ENCODE measurements around the gene ANXA7. TPM values are rescaled to one million over a fixed set of nuclear protein-coding genes. Genes with fewer than 3 reads are reported as not detected.

Gene ANXA7
- total RNA-seq = 100 to 1,000 TPM in 2 of 4 donors, 10 to 100 TPM in 2; 73.7 to 104 (median 98.8) TPM

DNA sequence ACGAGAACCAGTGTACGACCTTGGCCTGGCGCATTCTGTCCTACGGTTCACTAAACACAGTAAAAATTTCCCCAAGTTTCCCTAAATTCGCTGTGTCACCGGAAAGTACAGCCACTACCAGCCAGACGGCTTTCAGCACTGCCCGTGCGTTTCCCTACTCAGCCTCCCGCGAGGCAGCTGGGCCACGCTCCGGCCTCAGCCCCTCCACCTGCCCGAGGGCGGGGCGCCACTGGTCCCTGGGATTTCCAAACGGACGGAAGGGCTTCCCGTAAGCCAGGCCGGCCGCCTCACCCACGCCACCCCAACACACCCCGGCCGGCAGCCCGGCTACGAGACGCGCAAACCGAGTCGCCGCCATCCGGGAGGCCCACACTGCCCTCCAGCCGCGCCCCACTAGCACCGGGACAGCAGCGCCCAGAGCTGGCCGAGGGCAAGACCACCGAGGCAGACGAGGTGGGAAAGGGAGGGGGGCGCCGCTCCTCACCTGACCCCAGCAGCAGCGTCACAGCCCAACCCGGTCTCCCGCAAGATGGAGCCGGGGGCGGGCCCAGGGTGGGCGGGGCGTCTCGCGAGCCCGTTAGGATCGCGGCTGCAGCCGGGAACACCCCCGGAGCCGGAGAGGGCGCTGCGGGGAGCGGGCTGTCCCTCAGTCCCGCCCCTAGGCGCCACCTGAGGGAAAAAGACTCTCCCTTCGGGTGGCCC, at the start of gene ANXA7:
Gene ANXA7, minus strand, starts transcription at position 531 of the 702 bp plus-strand sequence. CDS start 13,202 bp downstream, outside the sequence.
- DNase-seq (ENCODE audit: low spot score in 2 of 2) = peak; percentile 90 to 98
- WGBS, 2 donors = 0 to 1% methylated on average over 23 to 59 of the region's 62 CpGs
- TF ChIP-seq POLR2A (IDR thresholded peaks at IDR 0.05) = peak in 1 of 2 donors; percentile 27
- TF ChIP-seq, protein P1, sequence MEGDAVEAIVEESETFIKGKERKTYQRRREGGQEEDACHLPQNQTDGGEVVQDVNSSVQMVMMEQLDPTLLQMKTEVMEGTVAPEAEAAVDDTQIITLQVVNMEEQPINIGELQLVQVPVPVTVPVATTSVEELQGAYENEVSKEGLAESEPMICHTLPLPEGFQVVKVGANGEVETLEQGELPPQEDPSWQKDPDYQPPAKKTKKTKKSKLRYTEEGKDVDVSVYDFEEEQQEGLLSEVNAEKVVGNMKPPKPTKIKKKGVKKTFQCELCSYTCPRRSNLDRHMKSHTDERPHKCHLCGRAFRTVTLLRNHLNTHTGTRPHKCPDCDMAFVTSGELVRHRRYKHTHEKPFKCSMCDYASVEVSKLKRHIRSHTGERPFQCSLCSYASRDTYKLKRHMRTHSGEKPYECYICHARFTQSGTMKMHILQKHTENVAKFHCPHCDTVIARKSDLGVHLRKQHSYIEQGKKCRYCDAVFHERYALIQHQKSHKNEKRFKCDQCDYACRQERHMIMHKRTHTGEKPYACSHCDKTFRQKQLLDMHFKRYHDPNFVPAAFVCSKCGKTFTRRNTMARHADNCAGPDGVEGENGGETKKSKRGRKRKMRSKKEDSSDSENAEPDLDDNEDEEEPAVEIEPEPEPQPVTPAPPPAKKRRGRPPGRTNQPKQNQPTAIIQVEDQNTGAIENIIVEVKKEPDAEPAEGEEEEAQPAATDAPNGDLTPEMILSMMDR (IDR thresholded peaks at IDR 0.05) = no peak
- intact Hi-C loops (cut with DNase I; ENCODE audit: low total_unique reads) = no loop called here
- H3K4me3 ChIP-seq (ENCODE audit: low read depth, poor library complexity, severe bottlenecking) = peak within 1 kb of the TSS; percentile 92

DNA sequence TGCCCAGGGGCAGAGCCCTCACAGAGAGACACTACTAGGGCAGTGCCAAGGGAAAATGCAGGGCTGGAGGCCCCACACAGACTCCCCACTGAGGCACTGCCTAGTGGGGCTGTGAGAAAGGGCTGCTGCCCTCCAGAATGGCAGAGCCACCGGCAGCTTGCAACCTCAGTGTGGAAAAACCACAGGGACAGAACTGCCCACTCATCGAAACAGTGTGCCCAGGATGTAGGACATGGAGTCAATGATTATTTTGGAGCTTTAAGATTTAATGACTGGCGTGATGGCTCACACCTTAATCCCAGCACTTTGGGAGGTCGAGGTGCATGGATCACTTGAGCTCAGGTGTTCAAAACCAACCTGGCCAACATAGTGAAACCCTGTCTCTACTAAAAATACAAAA, 47.0 kb upstream of the ANXA7 start:
- no peak overlapping the region for H3K4me3 ChIP-seq (ENCODE audit: low read depth, poor library complexity, severe bottlenecking)
- TF ChIP-seq POLR2A (IDR thresholded peaks at IDR 0.05) = no peak
- TF ChIP-seq, protein P1 (IDR thresholded peaks at IDR 0.05) = no peak
- intact Hi-C loops (cut with DNase I; ENCODE audit: low total_unique reads) = no loop called here
- 92 to 97% methylated on average over 4 of the region's 4 CpGs for WGBS, 2 donors
- DNase-seq (ENCODE audit: low spot score in 2 of 2) = no peak

DNA sequence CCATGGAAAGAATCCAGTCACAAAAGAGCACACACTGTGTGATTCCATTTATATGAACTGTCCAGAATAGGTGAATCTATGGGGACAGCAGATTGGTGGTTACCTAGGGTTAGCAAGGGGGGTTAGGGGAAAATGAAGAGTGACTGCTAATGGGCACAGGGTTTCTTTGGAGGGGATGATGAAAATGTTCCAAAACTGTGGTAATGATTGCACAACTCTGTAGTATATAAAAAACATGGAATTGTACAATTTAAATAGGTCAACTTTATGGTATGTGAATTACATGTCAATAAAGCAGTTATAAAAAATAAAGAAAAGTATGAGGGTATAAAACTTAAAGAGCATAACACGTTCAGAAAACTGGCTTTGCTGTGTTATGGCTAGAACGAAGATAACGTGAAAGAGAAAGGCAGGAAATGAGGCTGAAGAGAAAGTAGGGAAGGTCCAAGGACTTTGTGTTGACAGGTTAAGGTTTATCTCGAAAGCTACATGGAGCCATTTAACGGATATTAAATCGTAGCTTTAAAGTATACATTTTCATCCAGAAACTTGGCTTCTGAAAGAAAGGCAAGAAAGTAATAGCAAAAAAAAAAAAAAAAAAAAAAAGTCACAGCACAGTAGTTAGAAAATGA, 45.9 kb upstream of the ANXA7 start:
- TF ChIP-seq, protein P1 (IDR thresholded peaks at IDR 0.05) = no peak
- TF ChIP-seq POLR2A (IDR thresholded peaks at IDR 0.05) = no peak
- WGBS, 2 donors = 93 to 95% methylated on average over 6 of the region's 6 CpGs
- no peak for DNase-seq (ENCODE audit: low spot score in 2 of 2)
- intact Hi-C loops (cut with DNase I; ENCODE audit: low total_unique reads) = no loop called here
- H3K4me3 ChIP-seq (ENCODE audit: low read depth, poor library complexity, severe bottlenecking) = no peak overlapping the region

DNA sequence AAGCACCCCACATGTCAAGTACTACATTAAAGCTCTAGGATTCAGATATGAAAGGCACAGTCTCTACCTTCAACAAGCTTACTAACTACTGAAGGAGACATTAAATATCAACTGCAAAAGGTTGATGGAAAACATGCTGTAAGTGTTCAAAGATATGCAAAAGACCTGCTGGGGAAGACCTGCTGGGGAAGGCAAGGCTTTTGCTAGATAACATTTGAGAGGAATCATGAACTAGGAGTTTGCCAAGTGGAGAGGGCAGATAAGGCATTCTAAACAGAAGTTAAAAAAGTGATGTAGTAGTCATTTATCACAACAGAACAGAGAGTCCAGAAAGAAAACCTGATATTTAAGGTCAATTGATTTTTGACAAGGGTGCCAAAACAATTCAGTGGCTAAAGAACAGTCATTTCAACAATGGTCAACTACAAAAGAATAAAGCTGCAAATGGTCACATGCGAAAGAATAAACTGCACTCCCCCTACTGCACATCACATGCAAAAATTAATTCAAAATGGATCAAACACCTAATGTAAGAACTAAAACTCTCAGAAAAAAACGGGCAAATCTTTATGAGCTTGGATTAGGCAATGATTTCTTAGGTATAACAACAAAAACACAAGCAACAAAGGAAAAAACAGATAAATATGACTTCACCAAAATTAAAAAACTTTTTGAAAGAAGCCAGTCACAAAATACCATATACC, 42.5 kb upstream of the ANXA7 start:
- TF ChIP-seq POLR2A (IDR thresholded peaks at IDR 0.05) = no peak
- TF ChIP-seq, protein P1 (IDR thresholded peaks at IDR 0.05) = no peak
- intact Hi-C loops (cut with DNase I; ENCODE audit: low total_unique reads) = no loop called here
- H3K4me3 ChIP-seq (ENCODE audit: low read depth, poor library complexity, severe bottlenecking) = no peak overlapping the region
- 89 to 98% methylated on average over 2 of the region's 2 CpGs for WGBS, 2 donors
- no peak for DNase-seq (ENCODE audit: low spot score in 2 of 2)

DNA sequence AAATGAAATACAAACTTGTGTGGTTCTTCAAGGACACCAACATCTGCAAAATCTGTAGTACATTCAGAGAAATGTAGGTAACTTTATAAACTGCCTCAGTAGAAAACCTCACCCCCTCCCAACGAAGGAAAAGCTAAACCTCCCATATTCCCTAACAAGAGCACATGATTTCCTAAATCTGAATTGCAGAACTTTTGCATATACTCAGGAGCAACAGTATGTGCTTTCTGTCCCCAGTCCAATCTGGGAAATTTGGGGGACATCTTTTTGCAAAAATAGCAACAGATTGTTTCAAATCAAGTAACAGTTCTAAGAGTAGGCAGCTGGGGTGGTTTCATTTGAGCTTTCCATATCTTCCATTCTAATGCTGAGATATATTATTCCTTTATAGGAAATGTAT, 35.3 kb upstream of the ANXA7 start:
- WGBS, 2 donors = 81 to 82% methylated on average over 1 of the region's 1 CpG
- no peak for TF ChIP-seq POLR2A (IDR thresholded peaks at IDR 0.05)
- TF ChIP-seq, protein P1 (IDR thresholded peaks at IDR 0.05) = no peak
- H3K4me3 ChIP-seq (ENCODE audit: low read depth, poor library complexity, severe bottlenecking) = no peak overlapping the region
- no peak for DNase-seq (ENCODE audit: low spot score in 2 of 2)
- intact Hi-C loops (cut with DNase I; ENCODE audit: low total_unique reads) = no loop called here

Measured in lower leg skin (tissue), 4 donors.